Breast epithelium (tissue), 4 donors: Measurements from ENCODE around the gene LPGAT1. TPM values are rescaled to one million over a fixed set of nuclear protein-coding genes. Genes with fewer than 3 reads are reported as not detected.

Experiments used
- DNase-seq, 2 donors: peaks; one replicate each; pipeline ENCODE4 v3.0.0-alpha.2; 2019; ENCODE audit warnings: low spot score in 2 of 2
- H3K27ac ChIP-seq, 2 donors: fragments of 200-600 bp; sonication (generic) in 1 of 2; one replicate each; pipeline ENCODE4 v1.5.1; 2016 to 2019; ENCODE audit warnings: mild to moderate bottlenecking in 1 of 2
- H3K27me3 ChIP-seq, 2 donors: fragments of 200-600 bp; sonication (generic) in 1 of 2; one replicate each; pipeline versions ENCODE4 v1.5.1 to v1.6.0; 2017 to 2019; ENCODE audit warnings: control low read depth in 1 of 2, mild to moderate bottlenecking in 1 of 2
- H3K36me3 ChIP-seq: fragments of 200-600 bp; one replicate; pipeline ENCODE4 v1.5.1; 2019
- H3K4me1 ChIP-seq, 2 donors: fragments of 200-600 bp; sonication (generic); one replicate each; pipeline ENCODE4 v1.5.1; 2016 to 2019; ENCODE audit warnings: control low read depth in 1 of 2
- H3K4me3 ChIP-seq, 3 donors: fragments of 200-600 bp; sonication (generic); 1 replicate in 2 of 3; 2 replicates in 1 of 3; pipeline ENCODE4 v1.5.1; 2016 to 2019; ENCODE audit warnings: mild to moderate bottlenecking in 3 of 3, moderate library complexity in 2 of 3
- H3K9me3 ChIP-seq, 2 donors: fragments of 200-600 bp; sonication (generic) in 1 of 2; one replicate each; pipeline ENCODE4 v1.5.1; 2016 to 2019; ENCODE audit warnings: control low read depth in 1 of 2
- CTCF ChIP-seq, 3 donors: fragments of 450-650 bp; IDR thresholded peaks; one replicate each; pipeline ENCODE4 v1.5.1; 2016 to 2017; ENCODE audit warnings: antibody characterized with exemption in 3 of 3, mild to moderate bottlenecking in 3 of 3, moderate library complexity in 3 of 3
- POLR2A ChIP-seq: fragments of 450-650 bp; IDR thresholded peaks from one replicate; pipeline ENCODE4 v1.6.1; 2016; ENCODE audit warnings: antibody characterized with exemption, mild to moderate bottlenecking, moderate library complexity
- POLR2AphosphoS5 ChIP-seq, 3 donors: sonication (generic); formaldehyde crosslinking; IDR thresholded peaks; one replicate each; pipeline ENCODE4 v1.6.1; 2017; ENCODE audit warnings: antibody characterized with exemption in 3 of 3
- intact Hi-C: fragments of 100-400 bp; cut with DNase I; formaldehyde crosslinking; loops from one replicate; pipeline ENCODE4 v1.15.1; 2023; ENCODE audit warnings: low total_unique reads
- total RNA-seq, 3 donors: library from RNA; depleted of rRNA; stranded (reverse); fragments of >200 nt; gene quantifications; one replicate each; pipeline ENCODE4 v1.1.0, GENCODE V29; 2016

The LPGAT1 gene
- total RNA-seq, 3 donors from 2014 or later: 39.0 to 61.1 (median 43.5) TPM

- intact Hi-C loops: no loop called here
- Histone ChIP-seq H3K9me3 (no peaks in the 10 kb centered on the region), H3K4me1 (no peaks in the 10 kb centered on the region)
These were observed 41.9 kb downstream of the LPGAT1 start for GRCh38 chr1:211788626-211789025.

GRCh38 chr1:211783897-211784296 lies 46.7 kb downstream of the LPGAT1 start:
- intact Hi-C loops: no loop called here

More at GRCh38 chr1:211788626-211789025, 41.9 kb downstream of the LPGAT1 start:
- Histone ChIP-seq H3K27me3 (no peaks in the 10 kb centered on the region), H3K27ac (peak overlapping the region in 1 of 2 donors; percentile 38), H3K36me3 (no peaks in the 10 kb centered on the region), H3K4me3 (no peak overlapping the region)
- TF ChIP-seq CTCF (IDR thresholded peaks at IDR 0.05) (no peak), POLR2A (no peak)
- DNase-seq: no peak

GRCh38 chr1:211783266-211783665 lies 47.3 kb downstream of the LPGAT1 start:
- Histone ChIP-seq H3K27ac (no peak overlapping the region), H3K27me3 (no peaks in the 10 kb centered on the region), H3K9me3 (no peaks in the 10 kb centered on the region), H3K36me3 (no peaks in the 10 kb centered on the region), H3K4me1 (no peaks in the 10 kb centered on the region), H3K4me3 (no peak overlapping the region)
- TF ChIP-seq CTCF (IDR thresholded peaks at IDR 0.05): no peak
- TF ChIP-seq POLR2A: no peak
- TF ChIP-seq POLR2AphosphoS5 (IDR thresholded peaks at IDR 0.05): no peak
- DNase-seq: no peak
- intact Hi-C loops: no loop called here

More at GRCh38 chr1:211783897-211784296, 46.7 kb downstream of the LPGAT1 start:
- Histone ChIP-seq H3K27ac (no peak overlapping the region), H3K4me3 (no peak overlapping the region), H3K27me3 (no peaks in the 10 kb centered on the region), H3K9me3 (no peaks in the 10 kb centered on the region), H3K4me1 (no peaks in the 10 kb centered on the region), H3K36me3 (no peaks in the 10 kb centered on the region)
- DNase-seq: no peak
- no peak for TF ChIP-seq CTCF (IDR thresholded peaks at IDR 0.05)
- no peak for TF ChIP-seq POLR2AphosphoS5 (IDR thresholded peaks at IDR 0.05)
- TF ChIP-seq POLR2A: no peak

- intact Hi-C loops: no loop called here
- H3K27ac ChIP-seq: peak overlapping the region in 1 of 2 donors; percentile 63
- H3K9me3 ChIP-seq: no peaks in the 10 kb centered on the region
- no peaks in the 10 kb centered on the region for H3K4me1 ChIP-seq
- H3K4me3 ChIP-seq: no peak overlapping the region
- H3K27me3 ChIP-seq: no peaks in the 10 kb centered on the region
- H3K36me3 ChIP-seq: no peaks in the 10 kb centered on the region
- DNase-seq: no peak
- no peak for TF ChIP-seq CTCF (IDR thresholded peaks at IDR 0.05)
These were observed 49.3 kb downstream of the LPGAT1 start for GRCh38 chr1:211781260-211781659.

- no peaks in the 10 kb centered on the region for H3K27me3 ChIP-seq
- no peak for DNase-seq
- H3K4me1 ChIP-seq: no peaks in the 10 kb centered on the region
- H3K36me3 ChIP-seq: no peaks in the 10 kb centered on the region
- TF ChIP-seq POLR2A: no peak
- TF ChIP-seq POLR2AphosphoS5 (IDR thresholded peaks at IDR 0.05): no peak
- TF ChIP-seq CTCF (IDR thresholded peaks at IDR 0.05): no peak
- no peak overlapping the region for H3K27ac ChIP-seq
- H3K9me3 ChIP-seq: no peaks in the 10 kb centered on the region
- intact Hi-C loops: no loop called here
- no peak overlapping the region for H3K4me3 ChIP-seq
These were observed 55.4 kb downstream of the LPGAT1 start for GRCh38 chr1:211775170-211775569.
